C4-2B (cell line): Measurements from ENCODE around the gene FNIP2.

Experiments
- ZFX ChIP-seq: fragments of 450-650 bp; IDR thresholded peaks from 2 replicates; pipeline ENCODE4 v1.6.1; 2017
- TF ChIP-seq, protein P1 (sequence below): fragments of 450-650 bp; conservative IDR thresholded peaks from 2 replicates; pipeline ENCODE4 v1.5.1; 2017; ENCODE audit warnings: mild to moderate bottlenecking

DNA sequence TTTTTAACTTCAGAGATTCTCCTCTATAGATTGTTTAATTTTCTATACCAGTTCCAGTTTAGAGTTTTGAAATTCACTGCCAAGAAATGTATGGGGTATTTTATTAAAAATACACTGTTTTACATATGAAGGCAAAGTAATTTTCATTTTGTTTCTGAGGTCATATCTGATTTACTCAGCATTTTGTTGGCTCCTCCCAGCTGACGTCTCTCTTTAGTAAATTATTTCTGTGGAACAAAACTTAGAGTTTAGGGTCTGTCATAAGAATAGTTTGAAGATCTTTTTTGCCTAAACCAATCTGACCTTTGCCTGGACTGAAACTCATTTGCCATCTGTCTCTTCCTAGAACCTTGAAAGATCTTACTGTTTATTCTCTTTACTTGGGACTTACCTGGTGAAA lies 16.9 kb downstream of the FNIP2 start:
- TF ChIP-seq, protein P1, sequence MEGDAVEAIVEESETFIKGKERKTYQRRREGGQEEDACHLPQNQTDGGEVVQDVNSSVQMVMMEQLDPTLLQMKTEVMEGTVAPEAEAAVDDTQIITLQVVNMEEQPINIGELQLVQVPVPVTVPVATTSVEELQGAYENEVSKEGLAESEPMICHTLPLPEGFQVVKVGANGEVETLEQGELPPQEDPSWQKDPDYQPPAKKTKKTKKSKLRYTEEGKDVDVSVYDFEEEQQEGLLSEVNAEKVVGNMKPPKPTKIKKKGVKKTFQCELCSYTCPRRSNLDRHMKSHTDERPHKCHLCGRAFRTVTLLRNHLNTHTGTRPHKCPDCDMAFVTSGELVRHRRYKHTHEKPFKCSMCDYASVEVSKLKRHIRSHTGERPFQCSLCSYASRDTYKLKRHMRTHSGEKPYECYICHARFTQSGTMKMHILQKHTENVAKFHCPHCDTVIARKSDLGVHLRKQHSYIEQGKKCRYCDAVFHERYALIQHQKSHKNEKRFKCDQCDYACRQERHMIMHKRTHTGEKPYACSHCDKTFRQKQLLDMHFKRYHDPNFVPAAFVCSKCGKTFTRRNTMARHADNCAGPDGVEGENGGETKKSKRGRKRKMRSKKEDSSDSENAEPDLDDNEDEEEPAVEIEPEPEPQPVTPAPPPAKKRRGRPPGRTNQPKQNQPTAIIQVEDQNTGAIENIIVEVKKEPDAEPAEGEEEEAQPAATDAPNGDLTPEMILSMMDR: no peak
- TF ChIP-seq ZFX: no peak
